IMR-90 (cell line): Measurements from ENCODE around the gene CPNE2. TPM values are rescaled to one million over a fixed set of nuclear protein-coding genes. Genes with fewer than 3 reads are reported as not detected.
"Not testable (repeated sequence)": the region's sequence is repeated elsewhere in the genome, so short reads cannot be mapped to it uniquely, and the experiment has no call there.

Experiments
- ATAC-seq: fragments of 200-7000 bp; cut with Tn5 transposase; 2 replicates; pipeline ENCODE4 v1.9.1; 2020; ENCODE audit warnings: low read depth, mild to moderate bottlenecking, moderate library complexity
- BruUV-seq: library from RNA; stranded (reverse); fragments of 400-500 nt; replicated peaks from 2 replicates; lab custom pipeline; 2021; lab: Mats Ljungman, UMichigan
- CTCF ChIA-PET: fragments of 300-600 bp; formaldehyde crosslinking; extraction: SDS; loops from one replicate; lab custom pipeline; 2021; ENCODE audit warnings: antibody characterized with exemption; lab: Yijun Ruan, JAX
- POLR2A ChIA-PET: fragments of 300-600 bp; sonication (Branson Sonifier 250); formaldehyde crosslinking; loops from one replicate; lab custom pipeline; 2022; ENCODE audit warnings: antibody characterized with exemption; ENCODE audit not compliant: unreplicated experiment; lab: Charles Lee
- DNase-seq: peaks from one replicate; pipeline ENCODE4 v3.0.0; 2013
- H2AFZ ChIP-seq: replicated peaks from 2 replicates; pipeline ENCODE3; 2013; ENCODE audit warnings: low read length, mild to moderate bottlenecking; ENCODE audit not compliant: poor library complexity
- H2AK5ac ChIP-seq: 2 replicates; pipeline ENCODE4 v1.6.1; 2013; ENCODE audit warnings: low read depth, low read length, inconsistent platforms
- H2AK9ac ChIP-seq: replicated peaks from 2 replicates; pipeline ENCODE3; 2013; ENCODE audit warnings: mild to moderate bottlenecking, low read depth, low read length, moderate library complexity; ENCODE audit not compliant: poor library complexity
- H2BK120ac ChIP-seq: 2 replicates; pipeline ENCODE4 v1.6.1; 2013; ENCODE audit warnings: low read depth, low read length, inconsistent platforms
- H2BK15ac ChIP-seq: 3 replicates; pipeline ENCODE4 v1.6.1; 2013; ENCODE audit warnings: low read depth, low read length, inconsistent platforms
- H2BK20ac ChIP-seq: 2 replicates; pipeline ENCODE4 v1.6.1; 2013; ENCODE audit warnings: low read depth, mild to moderate bottlenecking, inconsistent platforms, low read length, moderate library complexity
- H2BK5ac ChIP-seq: 2 replicates; pipeline ENCODE4 v1.6.1; 2013; ENCODE audit warnings: mild to moderate bottlenecking, low read depth, low read length, inconsistent platforms; ENCODE audit not compliant: poor library complexity, severe bottlenecking
- H3K14ac ChIP-seq: replicated peaks from 2 replicates; pipeline ENCODE4 v1.6.1; 2013; ENCODE audit warnings: low read depth, low read length, inconsistent platforms
- H3K18ac ChIP-seq: 2 replicates; pipeline ENCODE4 v1.6.1; 2013; ENCODE audit warnings: low read depth, low read length, control low read depth
- H3K23ac ChIP-seq: 2 replicates; pipeline ENCODE4 v1.6.1; 2013; ENCODE audit warnings: low read depth, low read length, inconsistent platforms
- H3K27ac ChIP-seq: 2 replicates; pipeline ENCODE4 v1.5.1; 2013; ENCODE audit warnings: mild to moderate bottlenecking, control low read depth, low read length; ENCODE audit not compliant: insufficient read depth
- H3K27me3 ChIP-seq: 2 replicates; pipeline ENCODE4 v1.6.1; 2013; ENCODE audit warnings: low read length; ENCODE audit not compliant: control insufficient read depth, insufficient read depth
- H3K36me3 ChIP-seq: 2 replicates; pipeline ENCODE4 v1.6.1; 2013; ENCODE audit warnings: low read length, mixed read lengths; ENCODE audit not compliant: control insufficient read depth, insufficient read depth
- H3K4ac ChIP-seq: 2 replicates; pipeline ENCODE4 v1.6.1; 2013; ENCODE audit warnings: low read depth, low read length, inconsistent platforms
- H3K4me1 ChIP-seq: 2 replicates; pipeline ENCODE4 v1.6.1; 2013; ENCODE audit warnings: low read length, mixed read lengths; ENCODE audit not compliant: control insufficient read depth, insufficient read depth
- H3K4me2 ChIP-seq: 2 replicates; pipeline ENCODE4 v1.6.1; 2013; ENCODE audit warnings: low read depth, mild to moderate bottlenecking, control low read depth, low read length, moderate library complexity
- H3K4me3 ChIP-seq: 2 replicates; pipeline ENCODE4 v1.5.1; 2013; ENCODE audit warnings: low read depth, mild to moderate bottlenecking, control low read depth, low read length, moderate library complexity; ENCODE audit not compliant: insufficient read depth
- H3K56ac ChIP-seq: 2 replicates; pipeline ENCODE4 v1.6.1; 2013; ENCODE audit warnings: low read length, inconsistent platforms; ENCODE audit not compliant: insufficient read depth; ENCODE audit errors: extremely low read depth
- H3K79me1 ChIP-seq, 2 experiments: 2 replicates each; pipeline ENCODE4 v1.6.1; 2013; ENCODE audit warnings: low read length in 2 of 2, inconsistent platforms in 1 of 2, low read depth in 1 of 2
- H3K9ac ChIP-seq: 2 replicates; pipeline ENCODE4 v1.6.1; 2013; ENCODE audit warnings: low read depth, low read length, control low read depth
- H3K9me1 ChIP-seq: 2 replicates; pipeline ENCODE4 v1.6.1; 2013; ENCODE audit warnings: low read length, inconsistent platforms; ENCODE audit not compliant: insufficient read depth
- H3K9me3 ChIP-seq: 2 replicates; pipeline ENCODE4 v1.6.1; 2013; ENCODE audit warnings: low read length; ENCODE audit not compliant: control insufficient read depth, insufficient read depth
- H4K20me1 ChIP-seq: 2 replicates; pipeline ENCODE4 v1.6.1; 2013; ENCODE audit warnings: low read length, inconsistent platforms; ENCODE audit not compliant: insufficient read depth
- H4K5ac ChIP-seq: 2 replicates; pipeline ENCODE4 v1.6.1; 2013; ENCODE audit warnings: mild to moderate bottlenecking, low read depth, low read length, control low read depth
- H4K8ac ChIP-seq, 2 experiments: 2 replicates each; pipeline ENCODE4 v1.6.1; 2013; ENCODE audit warnings: low read depth in 2 of 2, low read length in 2 of 2, control low read depth in 1 of 2, inconsistent platforms in 1 of 2
- H4K91ac ChIP-seq: 2 replicates; pipeline ENCODE4 v1.6.1; 2013; ENCODE audit warnings: low read depth, low read length, inconsistent platforms; ENCODE audit not compliant: insufficient read depth
- WGBS, 2 experiments: methylation state at CpG; one replicate each; pipeline versions ENCODE4 v1.1.5 to v1.1.7; 2013; ENCODE audit warnings: missing lambda C conversion rate in 2 of 2; ENCODE audit not compliant: insufficient read length in 1 of 2; ENCODE audit errors: extremely low coverage in 2 of 2; 5-methylcytosine and 5-hydroxymethylcytosine counted together
- dilution Hi-C: fragments of 300-500 bp; cut with HindIII; formaldehyde crosslinking; loops from one replicate; pipeline ENCODE4 v1.14.3; 2018; ENCODE audit warnings: low sequenced_read_pairs; ENCODE audit not compliant: unreplicated experiment
- in situ Hi-C: fragments of 300-500 bp; cut with MboI; formaldehyde crosslinking; loops from 3 replicates; pipeline ENCODE4 v1.14.3; 2019; ENCODE audit warnings: low sequenced_read_pairs, inconsistent platforms, mixed read lengths
- intact Hi-C: fragments of 100-400 bp; cut with micrococcal nuclease; formaldehyde crosslinking; loops from 2 replicates; pipeline ENCODE4 v1.10.0; 2022
- polyA plus RNA-seq, 3 experiments: library from polyadenylated mRNA; depleted of rRNA; stranded (reverse); fragments of >200 nt; gene quantifications; 2 replicates each; pipeline ENCODE4 v1.2.3, GENCODE V29; 2012; ENCODE audit warnings: low replicate concordance in 1 of 3
- total RNA-seq: library from RNA; depleted of rRNA; stranded (reverse); fragments of >200 nt; gene quantifications from 2 replicates; pipeline ENCODE4 v1.2.3, GENCODE V29; 2012

Gene CPNE2
- total and polyA plus RNA-seq, 2 of the 4 experiments (the other 2 are of a cell fraction), result 15.4 to 48.0 TPM

GRCh38 chr16:57071081-57071732 is 21.2 kb upstream of the CPNE2 start:
- H3K36me3 ChIP-seq, ATAC-seq, H3K23ac ChIP-seq, H3K4me3 ChIP-seq, CTCF ChIA-PET, H3K27ac ChIP-seq, BruUV-seq, intact Hi-C loops, H3K18ac ChIP-seq, H4K91ac ChIP-seq, H2AK9ac ChIP-seq, H3K9me3 ChIP-seq, H2BK20ac ChIP-seq, DNase-seq, POLR2A ChIA-PET, H4K8ac ChIP-seq, H2BK5ac ChIP-seq, H3K14ac ChIP-seq, H3K27me3 ChIP-seq, H2BK15ac ChIP-seq, H3K9ac ChIP-seq, H4K20me1 ChIP-seq, H4K5ac ChIP-seq, H2AFZ ChIP-seq, H3K4me2 ChIP-seq, H3K56ac ChIP-seq, H3K79me1 ChIP-seq, dilution Hi-C loops, H2AK5ac ChIP-seq, in situ Hi-C loops, H3K4ac ChIP-seq, H2BK120ac ChIP-seq, H3K4me1 ChIP-seq, H3K9me1 ChIP-seq: not testable (repeated sequence)
- 95 to 100% methylated on average over 3 to 4 of the region's 4 CpGs for WGBS, 2 experiments
